Stromal cell of bone marrow (primary cell): ENCODE measurements around the gene PRLHR.

Source experiments
- DNase-seq: peaks from one replicate; pipeline ENCODE4 v3.0.0-alpha.2; 2012; ENCODE audit warnings: low read depth

Gene PRLHR

DNA sequence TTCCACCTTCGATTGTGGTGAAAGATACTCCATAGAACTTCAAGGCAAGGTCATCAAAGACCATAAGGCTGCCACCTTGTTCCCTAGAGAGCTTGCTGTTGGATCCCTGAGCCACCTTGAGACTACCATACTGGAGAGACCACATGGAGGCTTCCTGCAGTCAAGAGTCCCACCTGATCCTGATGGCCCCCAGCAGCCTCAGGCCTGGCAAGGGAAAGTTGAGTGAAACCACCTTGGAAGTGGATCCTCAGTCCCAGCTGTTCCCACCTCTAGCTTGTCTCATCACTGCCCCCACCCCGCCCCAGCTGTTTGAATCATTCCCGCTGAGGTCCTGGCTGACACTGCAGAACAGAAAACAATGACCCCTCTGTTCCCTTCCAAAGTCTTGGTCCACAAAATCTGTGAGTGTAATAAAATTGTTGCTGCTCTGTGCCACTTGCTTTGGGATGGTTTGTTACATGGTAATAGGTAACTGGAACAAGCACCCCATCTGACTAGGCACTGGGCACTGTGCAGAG, 32.0 kb downstream of the PRLHR start:
- DNase-seq, result no peak

DNA sequence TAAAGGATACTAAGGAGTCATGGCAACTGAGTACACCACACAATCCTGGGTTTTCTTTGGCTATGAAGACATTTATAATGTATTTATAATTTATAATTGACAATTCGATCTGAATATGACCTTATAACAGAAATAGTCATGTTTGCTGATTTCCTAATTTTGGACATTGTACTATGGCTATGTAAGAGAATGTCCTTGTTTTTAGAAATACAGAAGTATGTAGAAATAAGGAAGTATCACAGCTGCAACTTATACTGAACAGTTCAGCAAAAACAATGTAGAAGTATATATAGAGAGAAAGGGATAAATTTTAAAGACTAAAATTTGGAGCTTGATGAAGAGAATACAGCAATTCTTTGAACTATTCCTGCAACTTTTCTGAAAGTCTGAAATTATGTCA, 32.6 kb downstream of the PRLHR start:
- DNase-seq, result no peak

DNA sequence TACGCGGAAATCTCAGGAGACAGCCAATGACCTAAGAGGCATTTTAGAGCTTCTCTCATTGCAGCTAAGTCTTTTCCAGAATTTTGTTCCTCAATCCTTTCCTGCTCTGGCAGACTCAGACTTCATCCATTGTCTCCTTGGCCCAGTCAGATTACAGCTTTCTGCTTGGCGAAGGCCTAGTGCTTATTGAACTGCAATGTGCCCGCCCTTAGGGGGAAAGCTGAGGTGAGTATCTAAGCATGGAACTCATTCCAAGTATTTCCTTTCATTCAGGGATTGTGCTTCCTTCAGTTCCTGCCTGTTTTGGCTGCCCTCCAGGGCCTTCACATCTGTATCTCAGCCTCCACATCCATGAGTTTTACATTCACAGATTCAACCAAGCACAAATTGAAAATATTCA, 37.5 kb downstream of the PRLHR start:
- no peak for DNase-seq

DNA sequence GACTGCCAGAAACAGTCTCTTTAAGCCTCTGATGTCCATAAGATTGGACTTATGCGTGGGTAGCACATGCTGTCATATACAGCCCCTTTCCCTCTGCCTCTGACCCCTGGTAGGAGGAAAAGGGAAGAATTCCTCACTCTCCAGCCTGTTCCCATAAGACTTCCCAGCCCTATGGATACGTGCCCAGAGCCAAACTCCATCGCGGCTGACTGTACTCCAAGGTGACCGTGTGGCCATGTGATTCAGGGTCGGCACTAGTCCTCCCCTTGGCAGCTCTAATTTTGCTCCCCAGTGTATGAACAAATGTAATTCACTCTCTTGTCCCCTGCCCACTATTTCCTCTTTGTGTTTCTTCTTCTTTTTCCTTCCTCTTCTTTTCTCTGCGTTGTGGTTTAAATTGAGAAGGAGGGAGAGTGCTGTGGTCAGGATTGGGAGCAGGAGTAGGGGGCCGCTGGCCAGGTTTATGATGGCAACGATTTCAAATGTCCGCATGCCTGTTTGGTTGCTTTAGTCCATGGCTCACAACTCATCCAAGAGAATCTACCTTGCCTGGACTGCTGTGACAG, 43.8 kb downstream of the PRLHR start:
- DNase-seq, result no peak

DNA sequence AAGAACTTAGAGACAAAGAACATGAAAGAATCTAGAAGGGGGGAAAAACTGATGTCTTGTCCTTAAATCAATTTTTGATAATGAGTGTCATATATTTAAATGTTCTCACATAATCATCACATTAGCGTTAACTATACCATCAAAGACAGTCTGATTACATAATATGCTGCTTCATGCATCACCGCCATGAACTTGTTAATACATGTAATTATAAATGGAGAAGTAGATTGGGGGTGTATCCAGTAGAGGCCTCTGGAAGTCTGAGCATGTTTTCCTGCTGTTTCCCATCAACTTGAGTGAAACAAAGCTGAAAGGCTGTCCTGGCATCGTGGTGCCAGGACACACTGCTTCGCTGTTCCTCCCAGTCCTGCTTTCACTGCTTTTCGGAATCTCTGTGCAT, 48.2 kb downstream of the PRLHR start:
- no peak for DNase-seq

DNA sequence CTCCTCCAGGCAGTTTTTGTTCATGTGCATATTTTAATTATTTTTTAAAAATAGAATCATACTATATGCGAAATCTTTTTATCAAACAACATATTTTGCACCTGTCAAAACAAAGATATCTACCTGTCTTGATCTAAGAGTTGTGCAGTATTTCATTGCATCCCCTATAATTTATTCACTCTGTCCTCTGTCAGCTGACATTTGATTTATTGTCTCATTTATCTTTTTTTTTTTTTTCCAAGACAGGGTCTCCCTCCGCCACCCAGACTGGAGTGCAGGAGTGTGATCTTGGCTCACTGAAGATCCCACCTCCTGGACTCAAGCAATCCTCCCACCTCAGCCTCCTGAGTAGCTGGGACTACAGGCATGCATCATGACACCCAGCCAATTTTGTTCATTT, 49.0 kb downstream of the PRLHR start:
- no peak for DNase-seq

DNA sequence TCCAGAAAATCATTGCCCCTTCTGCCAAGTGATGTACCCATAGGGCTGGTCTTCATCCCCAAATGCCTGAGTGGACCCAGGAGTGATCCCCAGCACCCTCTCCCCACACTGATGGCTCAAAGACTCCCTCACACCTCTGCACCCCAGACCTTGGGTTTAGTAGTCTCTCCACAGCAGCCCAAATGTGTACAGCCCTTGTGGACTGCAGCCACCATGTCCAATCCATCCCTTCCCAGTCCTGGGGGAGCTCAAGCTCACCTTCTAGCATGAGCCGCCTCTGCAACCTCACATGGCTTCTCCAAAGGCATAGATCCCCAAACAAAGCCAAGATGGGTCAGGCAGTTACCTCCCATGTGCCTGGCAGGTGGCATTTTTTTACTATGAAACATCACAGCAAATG, 50.1 kb downstream of the PRLHR start:
- no peak for DNase-seq

DNA sequence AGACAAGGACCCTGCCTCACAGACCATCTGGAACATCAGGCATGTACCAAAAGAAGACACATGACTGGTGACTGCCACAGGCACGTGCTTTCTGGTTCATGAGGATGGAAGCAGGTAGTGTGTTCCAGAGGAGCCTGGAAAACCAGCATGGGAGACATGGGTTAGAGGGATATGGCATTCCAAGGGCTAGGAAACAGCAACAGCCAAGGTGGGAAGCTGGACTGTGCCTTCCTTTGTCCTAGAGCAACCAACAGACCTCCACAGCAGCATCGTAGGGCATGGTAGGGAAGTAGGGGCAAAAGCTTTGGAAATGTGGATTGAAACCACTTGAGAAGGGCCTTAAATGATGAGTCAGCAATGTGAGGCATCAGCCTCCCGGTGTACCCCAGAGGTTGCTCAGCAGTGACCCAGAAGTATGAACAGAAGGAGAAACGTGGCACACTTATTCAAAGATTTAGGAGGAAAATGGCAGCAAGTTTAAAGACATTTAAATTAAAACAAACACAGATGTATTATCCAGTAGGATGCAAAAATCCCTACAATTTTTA, 51.0 kb downstream of the PRLHR start:
- DNase-seq, result no peak

DNA sequence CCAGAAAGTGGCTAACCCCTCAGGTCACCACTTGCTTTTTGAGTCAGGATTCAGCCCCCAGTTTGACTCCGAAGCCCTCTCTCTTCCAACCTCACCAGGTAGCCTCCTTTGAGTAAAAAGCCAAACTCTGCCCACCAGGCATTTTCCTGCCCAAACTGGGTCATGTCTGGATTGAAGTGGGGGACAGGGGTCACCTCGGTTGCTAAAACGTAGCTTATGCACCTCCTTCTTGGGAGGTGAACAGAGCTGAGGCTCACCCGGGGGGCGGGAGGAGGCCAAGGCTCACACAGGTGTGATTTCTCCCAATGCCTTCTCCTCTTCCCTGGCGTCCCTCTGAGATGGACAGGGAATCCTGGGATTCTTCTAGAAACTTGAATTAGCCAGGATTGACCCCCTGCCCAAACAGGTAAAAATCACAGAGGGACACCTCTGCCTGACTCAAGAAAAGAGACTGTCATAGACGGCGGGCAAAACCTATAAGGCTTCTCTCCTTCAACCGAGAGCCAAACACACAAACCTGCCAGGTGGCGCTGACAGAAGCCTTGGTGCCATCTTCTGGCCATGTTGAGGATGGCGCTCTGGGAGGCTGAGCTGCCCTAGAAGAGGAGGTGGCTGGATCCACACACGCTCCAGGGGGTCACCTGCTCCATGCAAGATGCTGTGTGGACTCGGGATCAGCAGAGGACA, 51.6 kb downstream of the PRLHR start:
- DNase-seq, result no peak

DNA sequence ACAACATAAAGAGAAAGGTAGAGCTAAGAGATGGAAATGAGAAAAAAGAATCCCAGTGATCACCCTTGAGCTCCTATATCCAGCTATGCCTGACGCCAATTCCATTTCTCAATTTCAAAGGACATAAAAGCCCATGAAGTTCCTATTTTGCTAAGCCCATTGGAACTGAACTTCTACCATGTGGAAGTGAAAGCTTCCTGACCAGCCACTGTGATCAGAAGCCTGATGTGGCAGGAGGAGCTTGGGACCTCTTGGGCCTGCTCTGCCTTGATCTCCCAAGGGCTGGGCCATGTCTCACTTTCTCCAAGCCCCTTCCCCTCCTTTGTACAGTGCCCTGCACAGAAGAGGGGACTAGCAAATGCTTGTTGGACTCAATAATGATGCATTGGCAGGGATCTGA, 52.7 kb downstream of the PRLHR start:
- DNase-seq, result no peak

DNA sequence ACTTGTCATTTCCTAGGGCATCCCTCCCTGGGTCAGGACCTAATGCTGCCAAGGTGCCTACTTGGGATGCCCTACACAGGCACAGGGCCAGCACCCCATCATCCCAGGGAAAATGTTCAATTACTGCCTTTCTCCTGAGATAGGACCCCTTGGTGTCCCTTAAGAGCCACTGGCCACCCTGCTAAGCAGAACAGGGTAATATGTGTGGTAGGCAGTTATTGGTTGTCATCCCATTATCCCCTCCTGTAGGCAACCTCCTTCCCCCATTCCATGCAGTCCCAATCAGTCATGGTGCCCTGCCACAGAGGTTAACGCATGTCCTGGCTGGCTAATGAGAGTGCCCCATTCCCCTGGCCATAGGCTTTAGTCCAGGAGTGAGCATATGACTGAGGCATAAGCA, 53.2 kb downstream of the PRLHR start:
- DNase-seq, result no peak

DNA sequence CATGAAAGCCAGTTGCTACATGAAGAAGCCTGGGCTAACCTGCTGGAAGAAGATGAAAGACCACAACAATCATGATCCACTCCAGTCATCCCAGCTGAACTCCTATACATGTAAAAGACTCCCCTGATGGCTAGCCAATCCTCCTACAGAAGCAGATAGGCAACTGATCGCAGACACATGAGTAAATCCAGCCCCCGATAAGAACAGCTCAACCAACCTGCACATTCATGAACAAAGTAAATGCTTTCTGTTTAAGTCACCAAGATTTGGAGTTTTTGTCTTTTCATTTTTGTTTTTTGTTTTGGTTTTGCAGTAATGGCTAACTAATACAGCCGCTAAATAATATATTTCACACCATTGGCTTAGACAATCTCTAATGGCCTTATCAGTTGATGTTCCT, 53.7 kb downstream of the PRLHR start:
- no peak for DNase-seq
